HuH-7.5 (cell line): Measurements from ENCODE around the gene LRP2.

Experiments
- DNase-seq: peaks from one replicate; pipeline ENCODE4 v3.0.0; 2011; ENCODE audit warnings: low spot score

LRP2 gene

GRCh38 chr2:169119851-169120250 is 242.5 kb downstream of the LRP2 start:
- no peak for DNase-seq

- no peak for DNase-seq
Observed at GRCh38 chr2:169119123-169119760, 243.1 kb downstream of the LRP2 start.

GRCh38 chr2:169118060-169118459 is 244.3 kb downstream of the LRP2 start:
- no peak for DNase-seq

GRCh38 chr2:169116993-169117392 is 245.3 kb downstream of the LRP2 start:
- DNase-seq = no peak

- DNase-seq = no peak
Observed at GRCh38 chr2:169116327-169116726, 246.0 kb downstream of the LRP2 start.

GRCh38 chr2:169114056-169114455 is 248.3 kb downstream of the LRP2 start:
- DNase-seq = no peak

GRCh38 chr2:169112841-169113240 is 249.5 kb downstream of the LRP2 start:
- DNase-seq = no peak

GRCh38 chr2:169110916-169111315 is 251.4 kb downstream of the LRP2 start:
- no peak for DNase-seq

- DNase-seq = no peak
Observed at GRCh38 chr2:169110419-169110818, 251.9 kb downstream of the LRP2 start.

GRCh38 chr2:169109502-169110409 is 252.6 kb downstream of the LRP2 start:
- peak; percentile 70 for DNase-seq

- no peak for DNase-seq
Observed at GRCh38 chr2:169108099-169108884, 254.0 kb downstream of the LRP2 start.

GRCh38 chr2:169107645-169108044 is 254.7 kb downstream of the LRP2 start:
- DNase-seq = no peak

GRCh38 chr2:169106563-169107545 is 255.5 kb downstream of the LRP2 start:
- no peak for DNase-seq

GRCh38 chr2:169106134-169106533 is 256.2 kb downstream of the LRP2 start:
- DNase-seq = no peak

- DNase-seq = no peak
Observed at GRCh38 chr2:169105476-169105875, 256.9 kb downstream of the LRP2 start.

GRCh38 chr2:169104848-169105247 is 257.5 kb downstream of the LRP2 start:
- DNase-seq = no peak

GRCh38 chr2:169095621-169096105 is 266.7 kb downstream of the LRP2 start:
- DNase-seq = no peak

GRCh38 chr2:169094676-169095075 is 267.7 kb downstream of the LRP2 start:
- no peak for DNase-seq

- DNase-seq = no peak
Observed at GRCh38 chr2:169093535-169093934, 268.8 kb downstream of the LRP2 start.

GRCh38 chr2:169091761-169092519 is 270.4 kb downstream of the LRP2 start:
- no peak for DNase-seq
